SU-DHL-6 (cell line): ENCODE data around the gene TXN2.

Experiments
- CTCF ChIP-seq: fragments of 200-600 bp; sonication (generic); IDR thresholded peaks from one replicate; pipeline ENCODE4 v1.5.1; 2017; ENCODE audit warnings: antibody characterized with exemption, mild to moderate bottlenecking, low read length, moderate library complexity; ENCODE audit not compliant: insufficient read depth, poor library complexity, severe bottlenecking
- EZH2phosphoT487 ChIP-seq: fragments of 200-600 bp; sonication (generic), shearing (Covaris generic); conservative IDR thresholded peaks from 2 replicates; pipeline ENCODE4 v1.6.1; 2018; ENCODE audit warnings: mild to moderate bottlenecking, antibody characterized with exemption, low read length, moderate library complexity, mixed read lengths

GRCh38 chr22:36457688-36458450 is 23.6 kb downstream of the TXN2 start:
- TF ChIP-seq CTCF (no peak), EZH2phosphoT487 (no peak)
